HG02588 (cell line): Measurements from ENCODE around the gene LEF1.

Experiments used
- ATAC-seq: cut with Tn5 transposase; IDR thresholded peaks from one replicate; pipeline ENCODE4 v1.9.1; 2021; ENCODE audit warnings: mild to moderate bottlenecking, moderate library complexity; ENCODE audit not compliant: unreplicated experiment

LEF1 gene

DNA sequence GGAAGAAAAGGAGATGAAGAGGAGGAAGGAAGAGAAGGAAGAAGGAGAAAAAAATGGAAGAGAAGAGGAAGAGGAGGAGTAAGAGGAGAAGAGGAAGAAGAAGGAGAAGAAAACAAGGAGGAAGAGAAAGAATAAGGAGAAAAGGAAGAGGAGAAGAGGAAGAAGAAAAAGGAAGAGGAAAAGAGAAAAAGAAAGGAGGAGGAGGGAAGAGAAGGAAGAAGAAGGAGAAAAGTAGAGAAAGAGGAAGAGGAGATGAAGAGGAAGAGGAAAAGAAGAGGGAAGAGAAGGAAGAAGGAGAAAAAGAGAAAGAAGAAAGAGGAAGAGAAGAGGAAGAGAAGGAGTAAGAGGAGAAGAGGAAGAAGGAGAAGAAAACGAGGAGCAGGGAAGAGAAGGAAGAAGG, 11.8 kb upstream of the LEF1 start:
- no peak for ATAC-seq

DNA sequence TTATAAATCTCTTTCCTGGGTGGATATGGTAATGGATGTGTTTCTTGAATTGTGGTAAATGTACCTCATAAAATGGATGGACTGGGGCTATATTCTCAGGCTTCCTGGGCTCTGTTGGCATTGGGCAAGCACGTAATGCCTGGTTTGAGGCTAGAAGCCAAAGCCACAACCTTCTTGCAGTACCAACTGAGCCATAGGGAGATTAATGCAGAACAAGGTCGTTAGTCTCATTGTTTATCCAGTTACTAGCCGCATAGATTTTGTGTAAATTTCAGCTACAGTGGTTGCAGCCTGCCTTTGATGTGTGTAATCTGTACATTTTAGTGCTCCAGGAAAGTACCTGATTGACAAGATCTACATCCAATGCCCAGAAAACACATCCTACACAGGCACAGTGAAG, 7.2 kb upstream of the LEF1 start:
- ATAC-seq = no peak

DNA sequence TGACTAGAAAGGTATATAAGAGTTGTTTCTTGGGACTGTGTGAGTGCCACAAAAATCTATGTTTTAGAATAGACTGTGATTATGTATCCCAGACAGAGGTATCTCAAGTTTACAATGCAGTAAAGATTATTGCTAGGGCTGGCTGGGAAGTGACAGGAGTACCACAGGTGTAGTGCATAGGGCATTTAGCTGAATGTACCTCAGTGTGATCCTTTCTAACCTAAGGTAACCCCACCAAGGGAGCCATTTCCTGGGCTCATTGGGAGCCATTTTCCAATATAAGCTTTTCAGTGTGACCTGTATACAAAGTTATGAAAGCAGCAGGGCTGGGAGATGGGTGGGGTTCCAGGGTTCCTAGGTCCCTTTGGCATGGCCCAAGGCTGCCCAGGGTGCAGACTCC, 6.1 kb upstream of the LEF1 start:
- ATAC-seq = no peak

DNA sequence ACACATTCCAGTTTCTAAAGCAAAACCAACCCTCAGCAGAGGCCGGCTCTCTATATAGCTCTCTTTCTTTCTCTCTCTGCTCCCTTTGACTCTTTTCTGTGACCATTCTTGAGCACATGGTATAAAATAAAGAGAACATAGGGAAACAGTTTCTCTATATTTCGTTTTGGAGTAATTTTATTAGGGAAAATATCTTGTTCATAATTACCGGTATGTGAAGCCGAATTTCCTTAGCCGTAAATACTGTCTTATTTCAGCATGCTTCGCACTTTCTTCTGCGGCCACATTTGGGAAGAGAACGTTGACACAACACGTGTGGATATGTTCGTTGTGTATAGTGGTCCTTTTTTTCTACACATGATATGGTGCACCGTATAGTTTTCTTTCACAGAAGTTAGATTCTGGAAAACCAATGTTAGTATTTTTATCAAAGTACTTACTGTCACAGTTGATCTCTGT, 4.9 kb upstream of the LEF1 start:
- no peak for ATAC-seq

DNA sequence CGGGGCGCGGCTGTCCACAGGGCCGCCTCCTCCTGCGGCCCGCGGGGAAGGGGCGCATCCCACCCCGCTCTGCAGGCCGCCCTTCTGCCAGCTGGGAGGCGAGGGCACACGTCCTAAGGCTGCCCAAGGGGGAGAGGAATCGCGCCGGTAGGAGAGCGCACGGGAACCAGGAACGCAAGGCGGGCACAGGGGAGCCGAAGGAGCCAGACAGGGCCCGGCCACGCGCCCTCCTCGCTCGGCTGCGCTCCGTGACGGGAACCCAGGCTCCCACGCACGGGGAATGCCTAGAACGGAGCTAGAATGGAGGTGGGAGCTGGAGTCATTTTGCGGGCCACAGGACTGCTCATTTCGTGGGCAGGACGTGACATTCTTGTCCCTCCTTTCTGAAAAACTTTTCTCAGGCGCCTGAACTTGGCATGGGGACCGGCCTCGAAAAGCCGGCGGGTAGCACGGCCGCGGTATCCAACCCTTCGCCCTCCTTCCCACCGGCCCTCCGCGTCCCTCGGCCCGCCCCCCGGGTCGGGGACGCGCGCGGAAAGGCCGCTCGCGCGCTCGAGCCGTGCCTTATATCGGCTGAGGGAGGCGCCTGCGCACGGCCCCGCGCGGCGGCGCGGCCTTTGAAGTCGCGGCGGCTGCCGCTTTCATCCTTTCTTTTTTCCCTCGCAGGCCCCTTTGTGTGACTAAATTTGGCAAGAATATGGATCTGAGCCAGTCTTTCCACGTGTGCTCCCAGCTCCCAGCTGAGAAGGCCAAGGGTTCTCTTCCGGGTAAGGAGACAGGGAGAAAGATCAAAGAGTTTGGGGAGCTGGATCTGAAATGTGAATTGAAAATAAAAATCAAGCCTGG, 4.2 kb upstream of the LEF1 start:
- ATAC-seq = peak; percentile 47

DNA sequence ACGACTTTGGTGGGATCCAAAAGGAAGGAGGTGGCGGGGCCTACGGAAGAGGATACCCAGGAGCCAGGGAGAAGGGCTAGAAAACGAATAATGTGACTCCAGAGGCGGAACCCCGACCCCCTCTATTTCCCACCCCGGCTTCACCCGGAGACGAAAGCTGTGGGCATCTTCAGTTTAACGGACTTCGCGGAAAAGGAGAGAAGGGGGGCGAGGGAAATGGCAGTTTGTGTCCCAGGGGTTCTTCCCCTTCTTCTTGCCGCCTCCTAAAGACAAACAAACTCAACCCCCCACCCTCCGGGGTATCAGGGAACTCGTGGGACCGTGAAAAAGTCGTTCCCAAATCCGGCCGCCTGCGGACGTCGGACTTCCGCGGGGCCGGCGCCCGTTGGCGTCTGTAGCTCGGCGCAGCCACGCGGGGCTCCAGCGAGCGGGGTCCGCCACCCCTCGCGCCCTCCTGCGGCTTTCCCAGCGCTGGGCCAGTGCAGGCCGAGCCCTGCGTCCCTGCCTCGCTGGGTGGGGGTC, 3.6 kb upstream of the LEF1 start:
- peak; percentile 24 for ATAC-seq

DNA sequence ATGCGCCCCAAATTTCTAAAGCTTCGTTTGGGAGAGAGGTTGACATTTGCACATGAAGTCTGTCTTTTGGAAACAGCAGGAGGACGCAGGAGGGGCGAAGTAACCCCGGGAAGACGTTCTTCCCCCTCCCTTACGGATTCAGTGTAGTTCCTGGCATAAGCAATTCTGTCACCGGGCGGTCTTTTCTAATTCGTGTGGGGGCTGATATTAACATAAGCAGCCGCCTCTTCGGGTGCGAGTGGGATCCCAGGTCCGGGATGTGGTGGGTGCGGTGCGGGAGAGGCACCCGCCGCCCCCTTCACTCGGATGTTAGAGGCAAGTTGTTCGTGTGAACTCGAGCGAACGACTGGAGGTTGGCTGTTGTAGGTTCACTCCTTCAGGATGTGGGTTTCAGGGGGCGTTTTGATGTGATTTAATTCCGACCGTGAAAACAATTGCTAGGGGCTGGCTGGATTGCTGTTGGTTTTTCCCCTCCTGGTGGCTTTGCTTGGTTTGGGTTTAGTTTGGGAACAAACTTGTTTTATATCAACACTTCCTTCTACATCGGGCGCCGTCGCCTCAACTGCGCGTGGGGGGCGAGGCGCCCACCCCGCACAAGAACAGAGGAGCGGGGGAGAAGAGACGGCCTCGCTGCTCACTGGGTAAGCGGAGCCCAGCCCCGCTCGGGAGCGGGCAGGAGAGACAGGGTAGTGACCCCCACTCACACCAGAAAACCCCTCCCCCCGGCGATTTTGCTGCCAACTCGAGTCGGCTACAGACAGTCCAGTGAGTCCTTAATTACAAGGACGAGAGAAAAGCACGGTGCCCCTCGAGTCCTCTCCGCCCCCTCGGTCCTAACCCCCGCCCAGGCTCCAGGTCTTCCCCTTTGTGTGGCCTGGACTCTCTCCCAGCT, 2.9 kb upstream of the LEF1 start:
- no peak for ATAC-seq

DNA sequence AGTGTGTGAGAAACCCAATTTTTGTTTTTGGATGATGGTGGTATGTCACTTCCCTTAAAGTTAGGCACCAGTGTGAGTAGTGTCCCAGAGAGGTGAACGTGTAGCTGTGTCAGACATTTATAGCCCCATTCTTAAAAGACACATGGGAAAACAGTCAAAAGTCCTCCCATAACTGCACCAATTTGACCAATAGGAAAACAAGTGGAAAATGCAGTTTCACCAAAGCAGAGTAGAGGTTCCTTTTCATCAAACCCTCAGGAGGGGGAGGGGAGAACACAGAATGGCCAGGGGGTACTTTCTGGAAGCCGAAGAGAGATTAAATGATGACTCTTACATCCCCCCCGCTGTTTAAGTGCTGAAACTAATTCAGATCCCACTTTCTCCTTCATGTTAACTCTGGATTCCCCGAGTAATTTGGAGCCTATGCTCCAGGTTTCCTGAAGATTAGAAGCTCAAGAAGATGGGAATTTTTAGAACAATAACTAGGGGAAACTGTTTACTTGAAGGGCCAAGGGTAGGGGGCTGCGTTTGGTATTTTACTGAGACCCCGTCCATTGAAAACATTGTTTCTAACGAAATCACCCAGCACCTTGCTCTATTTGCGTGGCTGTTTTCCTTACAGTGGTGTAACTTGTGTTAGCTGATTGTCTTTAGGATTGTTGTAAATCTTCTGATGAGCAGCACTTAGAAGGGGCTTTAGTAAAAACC, 2.1 kb upstream of the LEF1 start:
- no peak for ATAC-seq

DNA sequence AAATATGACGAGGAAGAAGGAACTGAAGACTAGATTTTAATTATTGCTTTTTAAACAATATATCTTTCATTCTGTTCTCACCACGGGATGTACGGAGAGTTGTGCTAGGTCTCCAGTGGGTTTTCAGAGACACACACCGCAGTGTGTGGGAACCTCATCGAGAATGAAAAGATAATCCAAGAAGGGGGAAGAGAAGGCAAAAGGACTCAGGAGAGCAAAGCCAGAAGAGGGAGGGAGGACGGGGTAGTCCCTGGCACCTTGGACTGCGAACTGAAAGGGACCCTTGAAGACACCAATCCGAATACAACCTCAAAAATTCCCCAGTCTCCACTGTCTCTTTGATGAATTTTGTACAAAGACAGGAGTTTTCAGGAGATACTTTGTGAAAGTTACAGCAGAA, 932 bp upstream of the LEF1 start:
- ATAC-seq = no peak

DNA sequence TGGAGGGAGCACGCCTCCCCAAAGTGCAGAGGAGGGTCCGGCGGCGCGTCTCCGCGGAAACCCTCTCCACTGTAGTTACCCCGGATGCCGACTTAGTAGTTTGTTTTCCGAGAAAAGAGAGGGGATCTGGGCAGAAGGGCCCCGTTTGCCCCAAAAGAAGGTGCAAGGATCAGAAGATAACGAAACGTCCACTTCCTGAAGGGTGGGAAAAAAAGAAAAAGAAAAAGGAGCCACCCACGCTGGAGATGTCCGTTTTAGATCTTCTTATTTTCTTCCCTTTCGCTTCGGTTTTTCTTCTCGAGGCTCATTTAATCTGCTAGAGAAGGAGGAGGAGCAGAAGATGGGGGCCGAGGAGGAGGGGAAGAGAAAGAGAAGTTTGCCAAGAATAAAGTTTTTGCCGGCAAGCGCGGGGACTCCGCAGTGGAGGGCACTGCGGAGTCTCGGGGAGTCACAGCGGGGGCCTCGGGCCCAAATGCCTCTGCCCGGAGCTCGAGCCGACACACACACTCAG, 517 bp downstream of the LEF1 start:
- no peak for ATAC-seq

DNA sequence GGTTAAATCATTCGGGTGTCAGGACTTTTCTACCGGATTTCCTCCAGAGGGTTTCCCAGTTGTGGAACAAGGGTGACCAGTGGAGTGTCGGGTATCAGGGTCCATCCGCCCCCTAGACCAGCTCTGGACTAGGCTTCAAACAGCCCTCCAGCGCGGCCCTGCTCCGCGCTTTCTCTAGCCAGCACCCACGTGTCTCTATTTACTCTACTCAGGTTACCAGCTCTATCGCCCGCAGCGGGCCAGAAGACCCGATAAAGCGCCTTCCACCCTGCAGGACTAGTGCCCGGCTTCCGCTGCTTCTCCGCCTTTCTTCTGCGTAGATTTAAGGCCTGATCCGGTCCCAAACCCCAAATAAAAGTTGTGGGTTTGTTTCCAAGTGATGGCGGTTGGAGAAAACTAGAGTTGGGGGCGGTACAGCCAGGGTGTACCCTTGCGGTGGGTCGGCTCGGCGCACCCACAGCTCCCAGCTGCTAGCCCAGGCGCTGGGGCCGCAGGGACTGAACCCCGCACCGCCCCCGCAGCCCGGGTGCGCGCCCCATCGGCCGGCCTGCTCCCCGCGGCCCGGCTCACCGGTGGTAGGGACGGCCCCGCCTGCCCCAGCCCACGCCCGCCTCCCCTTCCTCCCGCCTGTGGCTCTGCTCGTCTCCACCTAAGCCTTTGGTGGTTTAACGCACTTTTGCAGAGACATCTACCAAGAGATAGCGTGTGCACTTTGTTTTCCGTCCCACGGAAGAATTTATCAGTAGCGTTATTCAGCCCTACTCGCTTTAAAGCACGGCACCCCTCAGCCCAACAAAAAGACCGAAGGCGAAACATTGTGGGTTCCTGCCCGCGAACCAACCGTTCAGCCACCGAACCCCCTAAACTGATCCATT, 2.1 kb downstream of the LEF1 start:
- peak; percentile 41 for ATAC-seq

DNA sequence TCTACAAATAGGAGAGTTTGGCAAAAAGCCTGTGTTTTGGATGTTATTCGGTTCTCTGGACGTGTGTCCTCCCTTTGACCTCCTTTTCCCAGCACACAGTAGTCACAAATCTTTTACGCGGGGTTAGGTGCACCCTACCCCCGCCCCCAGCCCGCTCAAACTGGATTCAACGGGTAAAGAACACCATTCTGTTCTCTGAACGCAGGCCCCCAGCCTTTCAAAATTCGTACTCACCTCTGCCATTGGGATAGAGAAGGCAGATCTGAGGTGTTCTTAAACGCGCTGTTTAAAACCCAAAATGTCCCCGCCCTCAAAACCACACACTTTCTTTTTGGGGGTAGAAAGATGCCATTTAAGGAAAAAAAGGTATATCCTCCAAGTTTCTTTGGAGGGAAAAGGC, 2.7 kb downstream of the LEF1 start:
- ATAC-seq = no peak

DNA sequence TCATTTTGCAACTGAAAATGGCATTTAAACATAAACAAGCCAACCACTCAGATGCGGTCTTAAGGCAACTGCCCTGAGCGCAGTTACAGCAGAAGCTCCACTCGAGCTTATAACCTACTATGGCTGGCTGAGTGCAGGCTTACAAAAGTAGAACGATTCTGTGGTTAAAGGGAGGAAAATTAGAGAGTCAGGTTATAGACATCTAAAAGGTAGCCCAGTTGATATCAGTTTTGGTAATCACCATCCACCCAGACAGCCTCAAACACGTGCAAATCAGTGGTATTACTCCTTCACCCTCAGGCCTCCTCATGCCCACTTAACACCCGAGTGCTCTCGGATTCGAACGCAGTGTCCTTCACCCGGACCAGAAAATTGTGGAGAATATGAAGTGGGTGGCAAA, 3.1 kb downstream of the LEF1 start:
- ATAC-seq = no peak

DNA sequence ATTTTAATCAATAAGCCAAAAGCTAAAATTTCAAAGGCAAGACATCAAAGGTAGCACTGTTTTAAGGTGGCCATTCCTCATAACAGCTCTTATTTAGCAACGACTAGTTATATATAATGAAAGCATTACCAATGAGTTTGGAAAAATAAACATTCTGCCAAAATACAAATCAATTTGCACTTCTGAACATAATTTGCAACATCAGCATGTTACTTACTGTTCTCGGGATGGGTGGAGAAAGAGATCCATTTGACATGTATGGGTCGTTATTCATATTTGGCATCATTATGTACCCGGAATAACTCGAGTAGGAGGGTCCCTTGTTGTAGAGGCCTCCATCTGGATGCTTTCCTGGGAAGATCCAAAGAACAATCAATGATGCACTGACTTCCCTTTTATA, 5.4 kb downstream of the LEF1 start:
- no peak for ATAC-seq

DNA sequence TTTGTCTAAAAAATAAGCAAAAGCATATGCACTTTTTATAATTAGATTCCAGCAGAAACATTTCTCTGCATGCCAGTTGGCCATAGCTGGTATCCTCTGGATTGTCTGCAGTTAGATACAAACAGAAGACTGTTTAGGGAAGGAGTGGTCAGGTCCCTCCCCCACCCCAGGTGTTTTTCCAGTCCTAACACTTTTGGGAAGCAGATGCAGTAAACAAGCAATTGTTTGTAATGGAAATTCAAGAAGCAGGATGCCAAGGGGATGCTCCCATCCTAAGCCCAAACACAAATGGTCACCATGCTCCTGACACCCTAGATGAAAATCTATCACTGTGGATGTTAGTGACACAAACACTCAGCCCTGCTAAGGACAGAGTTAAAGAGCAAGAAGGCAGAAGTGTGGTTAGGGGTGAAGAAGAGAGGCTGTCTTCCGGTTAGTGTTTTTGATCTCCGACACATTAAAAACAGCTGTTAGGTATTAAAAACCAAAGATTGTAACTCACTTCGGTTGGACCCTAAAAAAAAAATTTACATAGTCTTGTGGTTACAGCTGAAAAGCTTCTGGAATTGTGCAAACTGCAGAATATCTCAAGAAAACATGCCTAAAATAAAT, 7.9 kb downstream of the LEF1 start:
- no peak for ATAC-seq

DNA sequence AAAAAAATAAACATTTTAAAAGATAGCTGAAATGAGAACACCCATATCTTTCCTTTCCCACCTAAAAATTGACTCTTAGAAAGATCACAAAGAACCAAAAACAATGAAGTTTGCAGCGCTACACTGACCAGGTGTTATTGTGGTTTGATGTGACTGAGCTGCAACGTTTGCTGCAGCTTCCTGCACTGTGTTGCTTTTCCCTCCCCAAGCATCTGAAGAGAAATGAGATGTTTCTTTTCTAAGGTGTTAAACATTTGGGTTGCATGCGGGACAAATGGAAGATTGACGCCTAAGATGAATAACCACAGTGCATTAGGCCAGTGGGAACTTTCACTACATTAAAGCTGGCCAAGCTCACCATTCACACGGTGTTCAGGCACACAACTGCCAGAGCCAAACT, 8.9 kb downstream of the LEF1 start:
- no peak for ATAC-seq

DNA sequence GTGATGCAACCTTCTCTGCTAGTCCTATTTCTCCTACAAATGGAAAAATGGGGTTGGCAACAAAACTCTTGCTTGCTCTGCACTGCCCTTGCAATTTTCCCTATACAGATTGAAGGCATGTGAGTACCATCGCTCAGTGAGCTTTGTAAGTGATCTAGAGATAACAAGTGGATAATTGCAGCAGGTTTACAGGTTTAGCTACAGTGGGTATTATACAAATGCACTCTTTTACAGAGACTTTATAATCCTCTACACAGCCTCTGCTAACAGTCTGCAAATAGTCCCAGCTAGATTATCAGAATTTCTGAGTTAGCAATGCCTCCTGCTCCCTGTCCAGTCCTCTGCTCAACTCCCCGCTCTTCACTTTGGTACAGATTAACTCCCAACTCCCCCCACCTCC, 11.1 kb downstream of the LEF1 start:
- no peak for ATAC-seq

DNA sequence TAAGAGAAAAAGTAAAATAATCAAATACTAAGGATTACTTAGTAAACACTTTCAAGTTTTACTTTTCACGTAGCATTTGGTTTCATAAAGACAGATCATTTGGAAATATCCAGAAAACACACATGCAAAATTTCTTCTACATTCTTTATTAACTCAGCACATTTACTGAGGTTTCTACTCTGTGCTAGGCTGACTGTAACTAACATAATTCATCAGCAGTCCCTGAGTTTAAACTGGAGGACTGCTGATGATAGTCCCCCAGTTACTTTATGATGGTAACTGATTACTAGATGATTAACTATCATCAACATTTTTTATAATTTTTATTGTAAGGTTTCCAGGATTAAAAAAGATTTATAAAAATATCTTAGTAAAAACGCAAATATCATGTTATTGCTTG, 12.3 kb downstream of the LEF1 start:
- no peak for ATAC-seq

DNA sequence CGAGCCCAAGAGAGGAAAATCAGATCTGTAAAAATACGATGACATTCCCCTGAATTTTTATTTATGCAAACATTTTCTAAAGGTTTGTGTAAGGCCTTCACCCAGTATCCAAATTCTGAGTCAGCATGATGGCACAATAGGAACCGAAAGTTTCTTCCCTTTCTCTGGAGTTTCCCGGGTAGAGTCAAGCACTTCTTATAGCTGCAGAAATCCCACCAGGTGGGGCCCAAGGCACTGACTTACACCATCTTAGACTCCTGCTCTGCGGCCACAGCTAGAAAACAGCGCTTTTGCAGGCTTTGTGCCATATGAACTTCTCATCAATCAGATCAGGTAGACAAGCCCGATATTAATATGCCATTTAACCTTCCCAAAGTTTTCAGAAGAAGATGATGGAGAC, 13.4 kb downstream of the LEF1 start:
- peak; percentile 49 for ATAC-seq

DNA sequence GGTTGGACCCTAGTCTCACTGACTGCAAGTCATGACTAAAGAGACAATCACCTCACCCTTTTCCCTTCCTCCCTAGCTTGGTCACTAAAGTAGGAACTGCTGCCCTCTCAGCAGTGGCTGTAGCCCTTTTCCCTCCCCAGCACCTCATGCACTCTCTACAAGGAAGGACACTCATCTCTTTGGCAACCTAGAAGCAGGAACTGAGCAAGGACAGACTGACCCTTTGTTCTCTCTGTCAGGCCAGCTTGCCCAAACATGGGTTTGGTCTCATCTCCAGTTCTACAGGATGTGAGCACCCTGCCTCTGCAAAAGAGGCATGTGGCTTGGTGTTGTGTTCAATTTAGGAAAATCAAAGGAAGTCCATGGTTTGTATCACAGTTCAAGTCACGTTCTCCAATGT, 15.8 kb downstream of the LEF1 start:
- ATAC-seq = no peak
